ENCODE data around the gene TADA2A. TPM values are rescaled to one million over a fixed set of nuclear protein-coding genes. Genes with fewer than 3 reads are reported as not detected.

The TADA2A gene, protein sequence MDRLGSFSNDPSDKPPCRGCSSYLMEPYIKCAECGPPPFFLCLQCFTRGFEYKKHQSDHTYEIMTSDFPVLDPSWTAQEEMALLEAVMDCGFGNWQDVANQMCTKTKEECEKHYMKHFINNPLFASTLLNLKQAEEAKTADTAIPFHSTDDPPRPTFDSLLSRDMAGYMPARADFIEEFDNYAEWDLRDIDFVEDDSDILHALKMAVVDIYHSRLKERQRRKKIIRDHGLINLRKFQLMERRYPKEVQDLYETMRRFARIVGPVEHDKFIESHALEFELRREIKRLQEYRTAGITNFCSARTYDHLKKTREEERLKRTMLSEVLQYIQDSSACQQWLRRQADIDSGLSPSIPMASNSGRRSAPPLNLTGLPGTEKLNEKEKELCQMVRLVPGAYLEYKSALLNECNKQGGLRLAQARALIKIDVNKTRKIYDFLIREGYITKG
- 11.3 to 12.1 TPM (median 12.0 TPM) in 5 replicates for total RNA-seq (2022; extraction: Qiagen RNA extraction)

DNA sequence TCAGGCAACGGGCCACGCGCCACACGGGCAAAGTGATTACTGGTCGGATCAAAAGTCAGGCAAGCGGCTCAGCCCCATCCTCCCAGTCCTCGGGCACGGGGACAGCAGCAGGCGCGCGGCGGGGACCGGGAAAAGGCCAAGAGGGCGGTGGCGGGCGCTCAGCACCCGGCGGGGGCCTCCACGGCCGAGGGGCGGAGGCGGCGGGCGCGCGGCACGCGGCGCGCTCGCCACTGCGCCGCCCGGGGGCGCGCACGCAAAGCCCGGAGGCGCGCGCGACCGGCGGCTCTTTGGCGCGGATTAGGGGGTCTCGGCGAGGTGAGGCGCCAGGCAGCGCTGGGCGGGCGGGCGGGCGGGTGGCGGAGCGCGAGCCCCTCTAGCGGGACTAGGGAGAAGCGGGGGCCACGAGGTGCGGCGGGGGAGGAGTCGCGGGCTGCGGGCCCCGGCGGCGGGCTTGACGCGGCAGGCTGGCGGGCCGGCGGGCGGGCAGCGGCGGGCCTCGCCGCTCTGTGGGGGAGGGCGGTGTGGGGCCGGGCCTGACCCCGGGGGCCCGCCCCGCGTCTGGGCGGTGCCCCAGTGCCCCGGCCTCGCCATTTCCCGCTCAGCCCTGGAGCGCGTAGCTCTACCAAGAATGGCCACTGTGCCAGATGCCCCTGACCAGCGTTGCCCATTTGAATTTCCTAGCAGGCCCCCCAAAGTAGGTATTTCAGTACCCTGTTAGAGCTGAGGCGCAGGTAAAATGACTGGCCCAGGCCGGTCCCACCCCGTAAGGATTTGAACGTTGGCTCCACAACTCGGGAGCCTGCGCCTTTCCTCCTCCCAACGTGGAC, at the start of gene TADA2A, which contains the start of gene ACACA:
TADA2A (plus strand) TSS at position 252 of the 827 bp plus-strand sequence. CDS start 4,480 bp downstream, outside the sequence.
ACACA (minus strand) TSS at position 202 of the 827 bp plus-strand sequence. CDS start 537 bp downstream, outside the sequence.

DNA sequence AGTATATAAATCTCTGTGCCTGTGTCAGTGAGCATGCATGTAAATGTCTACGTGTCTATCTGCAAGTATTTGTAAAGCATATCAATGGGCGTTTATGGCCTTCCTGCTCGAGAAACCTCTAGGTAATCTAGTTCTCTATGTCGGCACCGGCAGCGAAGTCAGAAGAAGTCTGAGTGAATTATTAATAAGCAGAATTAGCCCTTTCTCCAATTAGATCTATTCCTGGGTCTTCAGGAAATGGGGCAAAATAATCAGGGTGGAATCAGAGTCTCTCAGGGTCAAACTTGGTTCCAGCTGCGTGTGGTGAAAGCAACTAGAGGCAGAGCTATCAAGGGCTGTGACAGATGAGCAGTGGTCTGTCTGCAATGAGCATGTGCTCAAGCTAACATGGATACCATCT, 31.0 kb upstream of the TADA2A start, which contains the start of gene C17orf78:
C17orf78 (plus strand) TSS at position 280 of the 400 bp plus-strand sequence; CDS start at position 388, 108 bp downstream.

DNA sequence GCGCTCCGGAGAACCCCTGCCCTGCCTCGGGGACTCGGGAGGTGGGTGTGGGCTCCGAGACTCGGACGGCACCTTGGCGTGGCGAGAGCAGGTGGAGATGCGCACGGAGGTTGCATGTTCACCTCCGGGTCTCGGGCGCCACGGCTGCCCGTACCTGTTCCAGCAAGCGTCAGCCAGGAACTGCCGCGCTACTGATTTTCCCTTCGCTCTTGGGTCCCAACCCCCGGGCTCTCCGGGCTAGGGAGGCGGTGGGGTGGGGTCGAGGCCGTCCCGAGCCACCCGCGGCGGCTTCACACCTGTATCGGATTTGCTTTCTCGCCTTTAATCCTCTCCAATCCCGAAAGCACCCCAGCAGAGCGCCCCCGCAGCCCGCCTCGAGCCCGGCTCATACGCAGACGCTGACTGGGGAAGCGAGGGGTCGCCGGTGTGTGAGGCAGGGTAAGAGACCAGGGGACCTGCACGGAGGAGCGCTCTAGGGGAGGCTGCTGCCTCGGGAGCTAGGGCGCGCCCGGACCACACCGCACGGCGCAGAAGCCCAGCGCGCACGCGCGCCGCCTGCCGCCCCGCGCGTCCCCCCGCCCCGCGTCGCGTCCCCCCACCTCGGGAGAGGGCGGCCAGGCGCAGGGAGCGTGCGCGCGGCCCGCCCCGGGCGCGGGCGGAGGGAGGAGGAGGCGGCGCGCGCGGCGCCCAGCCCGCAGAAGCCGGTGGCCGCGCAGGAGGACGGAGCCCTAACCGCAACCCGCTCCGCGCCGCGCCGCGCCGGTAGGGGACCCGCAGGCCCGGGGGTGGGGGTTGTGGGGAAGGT, 82.7 kb downstream of the TADA2A start, which contains the start of gene DUSP14:
DUSP14 (plus strand) TSS at position 695 of the 805 bp plus-strand sequence. CDS start 22,382 bp downstream, outside the sequence.

Other genes starting within 250 kb of the TADA2A start
- not detected in 5 replicates for gene C17orf78, start 30.9 kb upstream of the TADA2A start, total RNA-seq (2022; extraction: Qiagen RNA extraction)
- gene ACACA, start 50 bp upstream of the TADA2A start, total RNA-seq (2022; extraction: Qiagen RNA extraction): 48.7 to 57.4 TPM (median 52.7 TPM) in 5 replicates
- gene DUSP14, start 83.0 kb downstream of the TADA2A start, total RNA-seq (2022; extraction: Qiagen RNA extraction): 42.9 to 56.9 TPM (median 50.1 TPM) in 5 replicates
- gene SYNRG, start 202.5 kb downstream of the TADA2A start, total RNA-seq (2022; extraction: Qiagen RNA extraction): 12.6 to 14.2 TPM (median 13.3 TPM) in 5 replicates
- 28.2 to 34.7 TPM (median 29.1 TPM) in 5 replicates for gene DDX52, start 236.6 kb downstream of the TADA2A start, total RNA-seq (2022; extraction: Qiagen RNA extraction)

Data from A549 treated with CORT108297 at 1 μM for 4 hours (cell line).